ENCODE measurements around the gene PALM. TPM values are rescaled to one million over a fixed set of nuclear protein-coding genes. Genes with fewer than 3 reads are reported as not detected.

The PALM gene
- total RNA-seq, 1 experiment from 2014 or later, result 0.83 TPM

- no TSS peak for BruUV-seq (replicated peaks)
- H3K4me1 Mint-ChIP-seq (ENCODE audit: low read depth, unreplicated experiment), result no peaks in the 10 kb centered on the region
- peaks cover 7% of the 10 kb centered on the region for H3K27me3 Mint-ChIP-seq (ENCODE audit: unreplicated experiment)
- TF ChIP-seq, protein P1, sequence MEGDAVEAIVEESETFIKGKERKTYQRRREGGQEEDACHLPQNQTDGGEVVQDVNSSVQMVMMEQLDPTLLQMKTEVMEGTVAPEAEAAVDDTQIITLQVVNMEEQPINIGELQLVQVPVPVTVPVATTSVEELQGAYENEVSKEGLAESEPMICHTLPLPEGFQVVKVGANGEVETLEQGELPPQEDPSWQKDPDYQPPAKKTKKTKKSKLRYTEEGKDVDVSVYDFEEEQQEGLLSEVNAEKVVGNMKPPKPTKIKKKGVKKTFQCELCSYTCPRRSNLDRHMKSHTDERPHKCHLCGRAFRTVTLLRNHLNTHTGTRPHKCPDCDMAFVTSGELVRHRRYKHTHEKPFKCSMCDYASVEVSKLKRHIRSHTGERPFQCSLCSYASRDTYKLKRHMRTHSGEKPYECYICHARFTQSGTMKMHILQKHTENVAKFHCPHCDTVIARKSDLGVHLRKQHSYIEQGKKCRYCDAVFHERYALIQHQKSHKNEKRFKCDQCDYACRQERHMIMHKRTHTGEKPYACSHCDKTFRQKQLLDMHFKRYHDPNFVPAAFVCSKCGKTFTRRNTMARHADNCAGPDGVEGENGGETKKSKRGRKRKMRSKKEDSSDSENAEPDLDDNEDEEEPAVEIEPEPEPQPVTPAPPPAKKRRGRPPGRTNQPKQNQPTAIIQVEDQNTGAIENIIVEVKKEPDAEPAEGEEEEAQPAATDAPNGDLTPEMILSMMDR (IDR thresholded peaks at IDR 0.05; ENCODE audit: unreplicated experiment), result no peak
- H3K36me3 Mint-ChIP-seq (ENCODE audit: insufficient read depth, unreplicated experiment), result peaks cover 22% of the 10 kb centered on the region
- no peak for DNase-seq
- intact Hi-C loops (cut with micrococcal nuclease; ENCODE audit: unreplicated experiment), result no loop called here
- H3K4me3 Mint-ChIP-seq (ENCODE audit: low read depth, unreplicated experiment), result no peak overlapping the region
- no peak overlapping the region for H3K27ac Mint-ChIP-seq (ENCODE audit: unreplicated experiment)
- CTCF ChIA-PET, result no interaction called here
- H3K9me3 Mint-ChIP-seq (ENCODE audit: low read depth, unreplicated experiment), result no peaks in the 10 kb centered on the region
Measured at GRCh38 chr19:682678-683320, 25.9 kb upstream of the PALM start.

- DNase-seq, result no peak
- H3K36me3 Mint-ChIP-seq (ENCODE audit: insufficient read depth, unreplicated experiment), result peaks cover 10% of the 10 kb centered on the region
- H3K4me3 Mint-ChIP-seq (ENCODE audit: low read depth, unreplicated experiment), result no peak overlapping the region
- H3K4me1 Mint-ChIP-seq (ENCODE audit: low read depth, unreplicated experiment), result no peaks in the 10 kb centered on the region
- CTCF ChIA-PET, result no interaction called here
- TF ChIP-seq, protein P1 (IDR thresholded peaks at IDR 0.05; ENCODE audit: unreplicated experiment), result no peak
- H3K27me3 Mint-ChIP-seq (ENCODE audit: unreplicated experiment), result peaks cover 18% of the 10 kb centered on the region
- no TSS peak for BruUV-seq (replicated peaks)
- H3K27ac Mint-ChIP-seq (ENCODE audit: unreplicated experiment), result no peak overlapping the region
- intact Hi-C loops (cut with micrococcal nuclease; ENCODE audit: unreplicated experiment), result no loop called here
- H3K9me3 Mint-ChIP-seq (ENCODE audit: low read depth, unreplicated experiment), result no peaks in the 10 kb centered on the region
Measured at GRCh38 chr19:685454-685931, 23.2 kb upstream of the PALM start.

GRCh38 chr19:686589-687297 is 22.0 kb upstream of the PALM start:
- H3K9me3 Mint-ChIP-seq (ENCODE audit: low read depth, unreplicated experiment), result no peaks in the 10 kb centered on the region
- intact Hi-C loops (cut with micrococcal nuclease; ENCODE audit: unreplicated experiment), result no loop called here
- H3K4me1 Mint-ChIP-seq (ENCODE audit: low read depth, unreplicated experiment), result no peaks in the 10 kb centered on the region
- H3K27me3 Mint-ChIP-seq (ENCODE audit: unreplicated experiment), result peaks cover 18% of the 10 kb centered on the region
- BruUV-seq (replicated peaks), result no TSS peak
- CTCF ChIA-PET, result interaction anchor here (0.5 to 0.6 kb wide), 2 partner anchors 19 to 341 kb away, joined by 3 to 4 read pairs; no protein-coding TSS in a partner anchor
- TF ChIP-seq, protein P1 (IDR thresholded peaks at IDR 0.05; ENCODE audit: unreplicated experiment), result no peak
- H3K27ac Mint-ChIP-seq (ENCODE audit: unreplicated experiment), result no peak overlapping the region
- DNase-seq, result no peak
- H3K4me3 Mint-ChIP-seq (ENCODE audit: low read depth, unreplicated experiment), result no peak overlapping the region
- peaks cover 6% of the 10 kb centered on the region for H3K36me3 Mint-ChIP-seq (ENCODE audit: insufficient read depth, unreplicated experiment)

DNA sequence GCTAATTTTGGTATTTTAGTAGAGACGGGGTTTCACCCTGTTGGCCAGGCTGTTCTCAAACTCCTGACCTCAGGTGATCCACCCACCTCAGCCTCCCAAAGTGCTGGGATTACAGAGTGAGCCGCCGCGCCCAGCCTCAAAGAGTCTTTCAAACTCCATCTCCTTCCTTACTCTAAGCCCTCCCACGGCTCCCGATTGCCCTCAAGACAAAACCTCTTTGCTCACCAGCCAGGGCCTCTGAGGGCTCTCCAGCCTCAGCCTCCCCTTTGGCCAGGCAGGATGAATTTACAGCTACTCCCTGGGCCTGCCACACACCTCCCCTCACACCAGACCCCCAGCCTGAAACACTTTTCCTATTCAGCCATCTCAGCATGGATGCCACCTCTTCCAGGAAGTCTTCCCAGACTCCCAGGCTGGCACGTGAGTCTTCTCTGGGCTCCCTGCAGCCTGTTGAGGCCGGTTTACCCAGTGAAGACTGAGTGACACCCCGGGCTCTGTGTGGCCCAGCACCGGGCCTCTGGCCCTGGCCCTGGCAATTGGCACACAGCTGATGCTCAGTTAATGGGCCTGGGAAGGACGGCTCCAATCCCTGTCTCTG is 21.1 kb upstream of the PALM start:
- H3K4me1 Mint-ChIP-seq (ENCODE audit: low read depth, unreplicated experiment), result no peaks in the 10 kb centered on the region
- H3K9me3 Mint-ChIP-seq (ENCODE audit: low read depth, unreplicated experiment), result no peaks in the 10 kb centered on the region
- intact Hi-C loops (cut with micrococcal nuclease; ENCODE audit: unreplicated experiment), result no loop called here
- no peak overlapping the region for H3K27ac Mint-ChIP-seq (ENCODE audit: unreplicated experiment)
- peaks cover 6% of the 10 kb centered on the region for H3K36me3 Mint-ChIP-seq (ENCODE audit: insufficient read depth, unreplicated experiment)
- H3K4me3 Mint-ChIP-seq (ENCODE audit: low read depth, unreplicated experiment), result no peak overlapping the region
- no peak for DNase-seq
- H3K27me3 Mint-ChIP-seq (ENCODE audit: unreplicated experiment), result peaks cover 18% of the 10 kb centered on the region
- no TSS peak for BruUV-seq (replicated peaks)
- CTCF ChIA-PET, result no interaction called here
- TF ChIP-seq, protein P1 (IDR thresholded peaks at IDR 0.05; ENCODE audit: unreplicated experiment), result no peak

All from Calu3 (cell line).